IPS-18a (cell line): ENCODE results near the gene PGLYRP2.

ENCODE experiments used
- H3K27ac ChIP-seq: one replicate; pipeline ENCODE4 v1.5.1; 2013; ENCODE audit warnings: low read length
- H3K27me3 ChIP-seq: one replicate; pipeline ENCODE4 v1.6.1; 2013; ENCODE audit warnings: mild to moderate bottlenecking, low read length; ENCODE audit not compliant: control insufficient read depth, insufficient read depth
- H3K36me3 ChIP-seq: one replicate; pipeline ENCODE4 v1.6.1; 2013; ENCODE audit warnings: low read depth, low read length; ENCODE audit not compliant: control insufficient read depth
- H3K4me1 ChIP-seq: one replicate; pipeline ENCODE4 v1.6.1; 2013; ENCODE audit warnings: low read depth, low read length; ENCODE audit not compliant: control insufficient read depth
- H3K4me3 ChIP-seq: one replicate; pipeline ENCODE4 v1.5.1; 2013; ENCODE audit warnings: low read length
- H3K9ac ChIP-seq: one replicate; pipeline ENCODE4 v1.6.1; 2013; ENCODE audit warnings: mild to moderate bottlenecking, low read length, moderate library complexity
- H3K9me3 ChIP-seq: one replicate; pipeline ENCODE4 v1.6.1; 2013; ENCODE audit warnings: low read depth, low read length; ENCODE audit not compliant: control insufficient read depth

The PGLYRP2 gene

GRCh38 chr19:15463861-15464371 is 15.4 kb downstream of the PGLYRP2 start:
- Histone ChIP-seq H3K9me3 (no peaks in the 10 kb centered on the region), H3K27ac (no peak overlapping the region), H3K36me3 (no peaks in the 10 kb centered on the region), H3K4me1 (no peaks in the 10 kb centered on the region), H3K27me3 (peaks cover 42% of the 10 kb centered on the region), H3K4me3 (no peak overlapping the region), H3K9ac (no peak overlapping the region)

GRCh38 chr19:15461694-15462093 is 17.6 kb downstream of the PGLYRP2 start:
- no peak overlapping the region for H3K27ac ChIP-seq
- peaks cover 42% of the 10 kb centered on the region for H3K27me3 ChIP-seq
- no peak overlapping the region for H3K9ac ChIP-seq
- no peaks in the 10 kb centered on the region for H3K4me1 ChIP-seq
- H3K9me3 ChIP-seq: no peaks in the 10 kb centered on the region
- H3K36me3 ChIP-seq: no peaks in the 10 kb centered on the region
- no peak overlapping the region for H3K4me3 ChIP-seq

- no peaks in the 10 kb centered on the region for H3K36me3 ChIP-seq
- peaks cover 5% of the 10 kb centered on the region for H3K4me1 ChIP-seq
- H3K9ac ChIP-seq: no peak overlapping the region
- H3K27ac ChIP-seq: no peak overlapping the region
- no peak overlapping the region for H3K4me3 ChIP-seq
- no peaks in the 10 kb centered on the region for H3K9me3 ChIP-seq
- peaks cover 79% of the 10 kb centered on the region for H3K27me3 ChIP-seq
Measured at GRCh38 chr19:15457701-15458484, 21.4 kb downstream of the PGLYRP2 start.

DNA sequence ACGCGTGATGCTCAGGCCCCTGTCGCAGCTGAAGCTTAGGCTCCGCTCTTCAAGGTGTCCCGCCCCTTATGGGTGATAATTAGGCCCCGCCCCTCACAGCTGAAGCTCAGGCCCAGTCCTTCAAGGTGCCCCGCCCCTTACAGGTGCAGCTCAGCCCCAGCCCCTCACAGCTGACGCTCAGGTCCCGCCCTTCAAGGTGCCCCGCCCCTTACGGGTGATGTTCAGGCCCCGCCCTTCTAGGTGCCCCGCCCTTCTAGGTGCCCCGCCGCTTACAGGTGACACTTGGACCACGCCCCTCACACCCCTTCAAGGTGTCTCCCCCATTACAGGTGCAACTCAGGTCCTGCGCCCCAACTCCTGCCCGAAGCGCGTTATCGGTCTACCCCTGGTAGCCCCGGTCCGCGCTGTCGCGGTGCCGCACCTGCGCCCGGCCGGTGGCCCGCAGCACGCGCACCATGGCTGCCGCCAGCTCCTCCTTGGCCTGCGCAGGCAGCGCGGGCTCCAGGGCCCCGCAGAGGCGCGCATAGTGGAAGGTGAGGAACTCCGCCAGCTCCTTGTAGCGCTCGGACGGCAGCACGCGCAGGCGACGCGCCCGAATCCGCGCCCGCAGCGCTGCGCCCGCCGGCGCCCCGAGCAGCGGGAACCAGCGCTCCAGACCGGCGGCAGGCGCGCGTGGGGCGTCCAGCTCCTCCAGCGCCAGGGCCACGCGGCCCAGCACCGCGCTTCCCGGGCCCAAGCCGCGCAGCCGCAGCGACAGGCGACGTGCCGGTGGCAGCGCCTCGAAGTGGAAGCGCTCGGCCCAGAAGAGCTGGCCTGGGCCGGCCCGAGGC is 22.2 kb downstream of the PGLYRP2 start:
- peak overlapping the region; percentile 35 for H3K4me3 ChIP-seq
- no peaks in the 10 kb centered on the region for H3K36me3 ChIP-seq
- H3K9me3 ChIP-seq: no peaks in the 10 kb centered on the region
- H3K4me1 ChIP-seq: peaks cover 5% of the 10 kb centered on the region
- no peak overlapping the region for H3K9ac ChIP-seq
- H3K27me3 ChIP-seq: peaks cover 82% of the 10 kb centered on the region
- H3K27ac ChIP-seq: no peak overlapping the region

DNA sequence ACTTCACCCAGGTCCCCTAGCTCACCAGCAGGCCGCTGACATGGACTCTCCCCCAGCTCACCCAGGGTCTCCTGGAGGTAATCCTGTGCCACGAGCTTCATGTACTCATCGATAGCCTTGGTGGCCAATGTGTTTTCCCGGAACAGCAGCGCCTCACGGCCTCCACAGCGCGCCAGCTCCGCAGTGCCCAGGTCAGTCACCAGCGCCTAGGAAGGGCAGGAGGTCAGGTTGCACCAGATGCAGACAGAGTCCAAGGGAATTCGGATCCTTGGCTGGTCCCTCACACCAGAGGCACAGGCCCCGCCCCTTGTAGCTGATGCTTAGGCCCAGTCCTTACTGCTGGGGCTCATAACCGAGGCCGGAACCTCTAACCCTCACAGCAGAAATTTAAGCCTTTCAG is 22.9 kb downstream of the PGLYRP2 start:
- no peak overlapping the region for H3K27ac ChIP-seq
- peaks cover 5% of the 10 kb centered on the region for H3K4me1 ChIP-seq
- H3K4me3 ChIP-seq: peak overlapping the region; percentile 30
- H3K9me3 ChIP-seq: no peaks in the 10 kb centered on the region
- no peak overlapping the region for H3K9ac ChIP-seq
- H3K27me3 ChIP-seq: peaks cover 82% of the 10 kb centered on the region
- H3K36me3 ChIP-seq: no peaks in the 10 kb centered on the region

GRCh38 chr19:15455996-15456395 is 23.3 kb downstream of the PGLYRP2 start:
- Histone ChIP-seq H3K4me3 (no peak overlapping the region), H3K9ac (no peak overlapping the region), H3K27me3 (peaks cover 80% of the 10 kb centered on the region), H3K36me3 (no peaks in the 10 kb centered on the region), H3K4me1 (peaks cover 5% of the 10 kb centered on the region), H3K27ac (no peak overlapping the region), H3K9me3 (no peaks in the 10 kb centered on the region)

GRCh38 chr19:15453906-15454860 is 25.1 kb downstream of the PGLYRP2 start:
- Histone ChIP-seq H3K4me1 (peaks cover 5% of the 10 kb centered on the region), H3K4me3 (no peak overlapping the region), H3K27ac (no peak overlapping the region), H3K9me3 (no peaks in the 10 kb centered on the region), H3K9ac (no peak overlapping the region), H3K36me3 (no peaks in the 10 kb centered on the region), H3K27me3 (peaks cover 63% of the 10 kb centered on the region)

- Histone ChIP-seq H3K27me3 (peaks cover 54% of the 10 kb centered on the region), H3K9ac (no peak overlapping the region), H3K36me3 (no peaks in the 10 kb centered on the region), H3K4me1 (peaks cover 12% of the 10 kb centered on the region), H3K4me3 (peak overlapping the region; percentile 51), H3K27ac (no peak overlapping the region), H3K9me3 (no peaks in the 10 kb centered on the region)
Measured at GRCh38 chr19:15453091-15453578, 26.2 kb downstream of the PGLYRP2 start.

DNA sequence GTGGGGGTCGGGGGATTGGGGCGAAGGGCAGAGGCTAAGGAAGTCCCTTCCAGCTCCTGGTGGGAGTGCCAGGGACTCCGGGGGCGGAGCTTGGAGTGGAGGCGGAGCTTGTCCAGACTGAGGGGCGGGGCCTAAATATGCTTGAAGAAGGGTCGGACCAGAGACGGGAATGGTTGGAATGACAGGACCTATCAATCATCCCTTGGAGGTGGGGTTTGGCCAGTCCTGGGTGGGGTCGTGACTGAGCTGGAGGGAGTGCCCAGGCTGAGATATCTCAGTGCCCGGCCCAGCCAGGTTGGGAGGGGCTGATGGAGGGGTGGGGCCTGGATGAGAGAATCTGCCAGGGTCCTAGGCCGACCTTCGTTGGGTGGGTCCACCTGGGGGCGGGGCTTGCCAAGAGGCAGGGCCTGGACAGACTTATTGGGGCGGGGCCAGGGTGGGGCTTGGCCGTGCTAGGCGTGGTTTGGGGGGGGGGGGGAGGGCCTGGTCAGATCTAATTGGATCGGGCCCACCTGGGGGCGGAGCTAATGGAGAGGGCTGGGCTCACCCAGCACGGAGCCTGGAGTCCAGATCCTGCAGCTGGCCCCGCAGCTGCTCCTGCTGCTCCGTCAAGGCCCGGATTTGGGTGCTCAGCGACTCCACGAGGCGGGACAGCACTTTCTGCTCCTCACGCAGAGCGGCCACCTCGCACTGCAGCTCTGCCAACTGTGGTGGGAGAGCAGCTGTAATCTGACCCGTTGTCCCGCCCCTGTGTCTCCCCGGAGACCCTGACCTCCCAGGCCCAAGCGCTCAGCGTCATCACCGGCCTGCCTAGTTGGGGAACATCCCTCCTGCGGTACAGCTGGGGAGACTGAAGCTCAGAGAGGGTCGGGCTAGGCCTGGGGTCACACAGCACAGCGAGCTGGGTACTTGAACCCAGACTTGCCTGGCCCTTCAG is 26.9 kb downstream of the PGLYRP2 start:
- no peaks in the 10 kb centered on the region for H3K9me3 ChIP-seq
- H3K9ac ChIP-seq: no peak overlapping the region

GRCh38 chr19:15450528-15450890 is 28.8 kb downstream of the PGLYRP2 start:
- Histone ChIP-seq H3K27me3 (peaks cover 28% of the 10 kb centered on the region), H3K4me1 (peaks cover 7% of the 10 kb centered on the region), H3K27ac (no peak overlapping the region), H3K4me3 (peak overlapping the region; percentile 53), H3K9me3 (no peaks in the 10 kb centered on the region), H3K9ac (no peak overlapping the region), H3K36me3 (no peaks in the 10 kb centered on the region)

More for the DNA sequence above, 26.9 kb downstream of the PGLYRP2 start:
- Histone ChIP-seq H3K36me3 (no peaks in the 10 kb centered on the region), H3K4me3 (peak overlapping the region; percentile 51), H3K27me3 (peaks cover 47% of the 10 kb centered on the region), H3K4me1 (peaks cover 12% of the 10 kb centered on the region), H3K27ac (no peak overlapping the region)
